Astrocyte of the spinal cord (primary cell): ENCODE data around the gene HMGN2.
"Not testable (repeated sequence)": the region's sequence is repeated elsewhere in the genome, so short reads cannot be mapped to it uniquely, and the experiment has no call there.

Experiments
- DNase-seq: peaks from one replicate; pipeline ENCODE4 v3.0.0; 2011; ENCODE audit warnings: low read depth, low spot score
- H3K4me3 ChIP-seq: 2 replicates; pipeline ENCODE4 v1.5.1; 2011; ENCODE audit warnings: low read depth, mild to moderate bottlenecking, low read length, moderate library complexity
- CTCF ChIP-seq: IDR thresholded peaks from 2 replicates; pipeline ENCODE4 v1.5.1; 2012; ENCODE audit warnings: low read depth, mild to moderate bottlenecking, low read length, inconsistent platforms
- in situ Hi-C: cut with HindIII; loops from 2 replicates; pipeline ENCODE4 v1.10.0; 2017; ENCODE audit warnings: low sequenced_read_pairs

The HMGN2 gene

GRCh38 chr1:26490155-26490554, 17.9 kb downstream of the HMGN2 start:
- TF ChIP-seq CTCF, result no peak
- in situ Hi-C loops, result no loop called here
- no peak overlapping the region for H3K4me3 ChIP-seq
- DNase-seq, result no peak

GRCh38 chr1:26493267-26493666, 21.0 kb downstream of the HMGN2 start:
- H3K4me3 ChIP-seq, result no peak overlapping the region
- in situ Hi-C loops, result no loop called here
- no peak for TF ChIP-seq CTCF
- no peak for DNase-seq

GRCh38 chr1:26493938-26494337, 21.7 kb downstream of the HMGN2 start:
- no peak for TF ChIP-seq CTCF
- DNase-seq, result no peak
- H3K4me3 ChIP-seq, result no peak overlapping the region
- in situ Hi-C loops, result no loop called here

GRCh38 chr1:26496861-26497260, 24.6 kb downstream of the HMGN2 start:
- no peak for DNase-seq
- in situ Hi-C loops, result no loop called here
- H3K4me3 ChIP-seq, result no peak overlapping the region
- TF ChIP-seq CTCF, result no peak

- in situ Hi-C loops, result no loop called here
- no peak for TF ChIP-seq CTCF
- no peak for DNase-seq
- H3K4me3 ChIP-seq, result no peak overlapping the region
Measured at GRCh38 chr1:26498894-26499293, 26.7 kb downstream of the HMGN2 start.

- in situ Hi-C loops, result no loop called here
- peak overlapping the region; percentile 71 for H3K4me3 ChIP-seq
- peak; percentile 81 for DNase-seq
- no peak for TF ChIP-seq CTCF
Measured at GRCh38 chr1:26500488-26501175, 28.4 kb downstream of the HMGN2 start.

- H3K4me3 ChIP-seq, DNase-seq, in situ Hi-C loops: not testable (repeated sequence)
Measured at GRCh38 chr1:26510711-26511110, 38.5 kb downstream of the HMGN2 start.

- H3K4me3 ChIP-seq, DNase-seq, in situ Hi-C loops: not testable (repeated sequence)
Measured at GRCh38 chr1:26515836-26516235, 43.6 kb downstream of the HMGN2 start.
